Measurements from ENCODE around the gene CIDEA.

DNA sequence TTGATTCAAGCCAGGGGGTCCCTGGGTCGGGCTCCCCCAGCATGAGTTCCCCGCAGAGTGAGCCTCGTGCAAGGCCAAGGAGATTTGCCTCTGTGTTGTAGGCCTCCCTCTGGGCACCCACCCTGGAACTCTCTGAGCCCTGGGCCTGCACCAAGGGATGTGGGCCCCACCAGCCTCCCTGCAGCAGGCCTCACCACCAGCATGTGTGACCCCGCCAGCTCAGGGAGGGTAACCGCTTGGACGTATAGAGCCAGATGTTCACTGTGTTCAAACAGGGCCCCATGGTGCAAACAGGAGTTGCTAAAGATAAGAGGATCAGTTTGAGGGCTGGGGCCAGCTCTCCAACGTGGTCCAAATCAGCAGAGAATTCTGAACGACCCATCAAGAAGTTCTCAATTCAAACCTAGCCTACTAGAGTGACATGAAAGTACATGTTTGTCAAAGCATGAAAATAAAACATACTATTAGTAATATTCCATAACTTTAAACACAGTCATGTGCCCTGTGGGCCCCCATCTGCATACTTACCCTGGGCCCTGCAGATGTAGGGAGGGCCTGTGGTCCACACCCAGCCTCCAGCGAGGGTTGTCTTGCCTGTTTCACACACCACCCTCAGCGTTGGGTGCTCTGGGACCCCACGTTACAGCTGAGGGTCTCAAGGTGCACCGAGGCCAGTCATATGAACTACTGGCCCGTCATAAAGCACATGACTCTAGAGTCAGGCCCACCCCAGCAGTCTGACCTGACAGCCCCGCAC lies 48.4 kb downstream of the CIDEA start:
- TF ChIP-seq, protein P1, sequence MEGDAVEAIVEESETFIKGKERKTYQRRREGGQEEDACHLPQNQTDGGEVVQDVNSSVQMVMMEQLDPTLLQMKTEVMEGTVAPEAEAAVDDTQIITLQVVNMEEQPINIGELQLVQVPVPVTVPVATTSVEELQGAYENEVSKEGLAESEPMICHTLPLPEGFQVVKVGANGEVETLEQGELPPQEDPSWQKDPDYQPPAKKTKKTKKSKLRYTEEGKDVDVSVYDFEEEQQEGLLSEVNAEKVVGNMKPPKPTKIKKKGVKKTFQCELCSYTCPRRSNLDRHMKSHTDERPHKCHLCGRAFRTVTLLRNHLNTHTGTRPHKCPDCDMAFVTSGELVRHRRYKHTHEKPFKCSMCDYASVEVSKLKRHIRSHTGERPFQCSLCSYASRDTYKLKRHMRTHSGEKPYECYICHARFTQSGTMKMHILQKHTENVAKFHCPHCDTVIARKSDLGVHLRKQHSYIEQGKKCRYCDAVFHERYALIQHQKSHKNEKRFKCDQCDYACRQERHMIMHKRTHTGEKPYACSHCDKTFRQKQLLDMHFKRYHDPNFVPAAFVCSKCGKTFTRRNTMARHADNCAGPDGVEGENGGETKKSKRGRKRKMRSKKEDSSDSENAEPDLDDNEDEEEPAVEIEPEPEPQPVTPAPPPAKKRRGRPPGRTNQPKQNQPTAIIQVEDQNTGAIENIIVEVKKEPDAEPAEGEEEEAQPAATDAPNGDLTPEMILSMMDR (IDR thresholded peaks at IDR 0.05) = no peak
- TF ChIP-seq, protein P2, sequence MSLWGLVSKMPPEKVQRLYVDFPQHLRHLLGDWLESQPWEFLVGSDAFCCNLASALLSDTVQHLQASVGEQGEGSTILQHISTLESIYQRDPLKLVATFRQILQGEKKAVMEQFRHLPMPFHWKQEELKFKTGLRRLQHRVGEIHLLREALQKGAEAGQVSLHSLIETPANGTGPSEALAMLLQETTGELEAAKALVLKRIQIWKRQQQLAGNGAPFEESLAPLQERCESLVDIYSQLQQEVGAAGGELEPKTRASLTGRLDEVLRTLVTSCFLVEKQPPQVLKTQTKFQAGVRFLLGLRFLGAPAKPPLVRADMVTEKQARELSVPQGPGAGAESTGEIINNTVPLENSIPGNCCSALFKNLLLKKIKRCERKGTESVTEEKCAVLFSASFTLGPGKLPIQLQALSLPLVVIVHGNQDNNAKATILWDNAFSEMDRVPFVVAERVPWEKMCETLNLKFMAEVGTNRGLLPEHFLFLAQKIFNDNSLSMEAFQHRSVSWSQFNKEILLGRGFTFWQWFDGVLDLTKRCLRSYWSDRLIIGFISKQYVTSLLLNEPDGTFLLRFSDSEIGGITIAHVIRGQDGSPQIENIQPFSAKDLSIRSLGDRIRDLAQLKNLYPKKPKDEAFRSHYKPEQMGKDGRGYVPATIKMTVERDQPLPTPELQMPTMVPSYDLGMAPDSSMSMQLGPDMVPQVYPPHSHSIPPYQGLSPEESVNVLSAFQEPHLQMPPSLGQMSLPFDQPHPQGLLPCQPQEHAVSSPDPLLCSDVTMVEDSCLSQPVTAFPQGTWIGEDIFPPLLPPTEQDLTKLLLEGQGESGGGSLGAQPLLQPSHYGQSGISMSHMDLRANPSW (CRISPR knock-in tag; conservative IDR thresholded peaks at IDR 0.05; ENCODE audit: low read depth) = no peak
- TF ChIP-seq, protein P3, sequence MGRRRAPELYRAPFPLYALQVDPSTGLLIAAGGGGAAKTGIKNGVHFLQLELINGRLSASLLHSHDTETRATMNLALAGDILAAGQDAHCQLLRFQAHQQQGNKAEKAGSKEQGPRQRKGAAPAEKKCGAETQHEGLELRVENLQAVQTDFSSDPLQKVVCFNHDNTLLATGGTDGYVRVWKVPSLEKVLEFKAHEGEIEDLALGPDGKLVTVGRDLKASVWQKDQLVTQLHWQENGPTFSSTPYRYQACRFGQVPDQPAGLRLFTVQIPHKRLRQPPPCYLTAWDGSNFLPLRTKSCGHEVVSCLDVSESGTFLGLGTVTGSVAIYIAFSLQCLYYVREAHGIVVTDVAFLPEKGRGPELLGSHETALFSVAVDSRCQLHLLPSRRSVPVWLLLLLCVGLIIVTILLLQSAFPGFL (CRISPR knock-in tag; IDR thresholded peaks at IDR 0.05; ENCODE audit: borderline replicate concordance) = no peak
- TF ChIP-seq IRF2 (CRISPR knock-in tag; IDR thresholded peaks at IDR 0.05; ENCODE audit: borderline replicate concordance, low read depth) (no peak), ETV6 (CRISPR knock-in tag; IDR thresholded peaks at IDR 0.05) (no peak), JAZF1 (CRISPR knock-in tag; IDR thresholded peaks at IDR 0.05) (no peak), FOXK1 (CRISPR knock-in tag; IDR thresholded peaks at IDR 0.05) (no peak)
